Heart left ventricle (tissue), 13 donors: ENCODE results near the gene TRRAP.

Experiments
- CTCF ChIP-seq, 12 donors: fragments of 200-600 bp; sonication (generic) in 4 of 12; IDR thresholded peaks; one replicate each; pipeline versions ENCODE4 v1.5.0 to v1.8.0; 2018 to 2022; ENCODE audit warnings: antibody characterized with exemption in 12 of 12, mild to moderate bottlenecking in 5 of 12
- POLR2A ChIP-seq, 2 donors: fragments of 450-650 bp; IDR thresholded peaks; one replicate each; pipeline ENCODE4 v1.6.1; 2017; ENCODE audit warnings: antibody characterized with exemption in 2 of 2, mild to moderate bottlenecking in 2 of 2, moderate library complexity in 2 of 2
- donor health status: ischemic (EF 13 %, LVEDD 7.1; RV severe dilation, severe dysfunction).
- donor health status: DM: no; HTN: yes; CAD: no.
- donor health status: DM: no; HTN: no; CAD: no.
- donor health status: ischemic (EF 25% LVEDD 6.9; RV normal size, moderate dysfunction).
- donor health status: ischemic (EF 25% LVEDD 5.7; RV mildly dilated, moderate dysfunction).
- donor health status: ischemic (EF 35%, LVEDD 5.7; RV mildly dilated, moderate dysfunction).
- donor health status: nonischemic (EF 11% LVEDD 7.7; RV severe dilation, severe dysfunction).
- donor health status: DM: yes; HTN: yes; CAD: no.
- donor health status: PGD.
- donor health status: ischemic (EF 29% LVEDD 5.4; RV normal size, mild dysfunction).
- donor health status: nonischemic (EF 23%, LVEDD 6.1; RV moderate dilation, normal function).

GRCh38 chr7:98946389-98946788 is 68.1 kb downstream of the TRRAP start:
- TF ChIP-seq POLR2A (IDR thresholded peaks at IDR 0.05) = no peak
- TF ChIP-seq CTCF (IDR thresholded peaks at IDR 0.05) = no peak
